Astrocyte (in vitro differentiated cells and primary cell): ENCODE results near the gene CDK6.

Experiments used
- CTCF ChIP-seq: IDR thresholded peaks from 2 replicates; pipeline ENCODE4 v1.5.1; 2011; ENCODE audit warnings: low read depth, mild to moderate bottlenecking, inconsistent platforms, low read length, moderate library complexity; ENCODE audit not compliant: insufficient read depth
- EZH2 ChIP-seq: IDR thresholded peaks from 2 replicates; pipeline ENCODE4 v1.6.1; 2012; ENCODE audit warnings: mild to moderate bottlenecking, low read length, inconsistent platforms; ENCODE audit not compliant: insufficient read depth

- TF ChIP-seq CTCF (no peak), EZH2 (no peak)
Observed at GRCh38 chr7:92709912-92710311, 126.5 kb downstream of the CDK6 start.
